Neural progenitor cell (in vitro differentiated cells): ENCODE data around the gene SDHAF2. TPM values are rescaled to one million over a fixed set of nuclear protein-coding genes. Genes with fewer than 3 reads are reported as not detected.

Experiments
- DNase-seq: peaks from one replicate; pipeline ENCODE4 v3.0.0-alpha.2; 2016; ENCODE audit warnings: low spot score
- H2AFZ ChIP-seq: fragments of 200-600 bp; sonication (generic); replicated peaks from 2 replicates; pipeline ENCODE4 v1.6.1; 2016; ENCODE audit warnings: antibody characterized with exemption
- H3F3A ChIP-seq: fragments of 200-600 bp; sonication (generic); 2 replicates; pipeline ENCODE4 v1.6.1; 2016; ENCODE audit warnings: antibody characterized with exemption, low read depth
- H3K27ac ChIP-seq: fragments of 200-600 bp; sonication (generic); 2 replicates; pipeline ENCODE4 v1.5.1; 2016; ENCODE audit warnings: mild to moderate bottlenecking
- H3K27me3 ChIP-seq: fragments of 200-600 bp; sonication (generic); 2 replicates; pipeline ENCODE4 v1.6.1; 2016; ENCODE audit warnings: mild to moderate bottlenecking, moderate library complexity
- H3K36me3 ChIP-seq: fragments of 200-600 bp; sonication (generic); 2 replicates; pipeline ENCODE4 v1.5.1; 2016
- H3K4me1 ChIP-seq: fragments of 200-600 bp; sonication (generic); 2 replicates; pipeline ENCODE4 v1.6.1; 2016; ENCODE audit warnings: mixed run types
- H3K4me2 ChIP-seq: fragments of 200-600 bp; sonication (generic); 2 replicates; pipeline ENCODE4 v1.6.1; 2016
- H3K4me3 ChIP-seq: fragments of 200-600 bp; sonication (generic); 2 replicates; pipeline ENCODE4 v1.5.1; 2016
- H3K79me2 ChIP-seq: fragments of 200-600 bp; sonication (generic); 2 replicates; pipeline ENCODE4 v1.6.1; 2016; ENCODE audit warnings: low read depth
- H3K9ac ChIP-seq: fragments of 200-600 bp; sonication (generic); 2 replicates; pipeline ENCODE4 v1.6.1; 2016
- H3K9me3 ChIP-seq: fragments of 200-600 bp; sonication (generic); 2 replicates; pipeline ENCODE4 v1.5.1; 2016; ENCODE audit warnings: low read depth
- H4K20me1 ChIP-seq: fragments of 200-600 bp; sonication (generic); 2 replicates; pipeline ENCODE4 v1.6.1; 2016; ENCODE audit warnings: low read depth
- H3K27ac Mint-ChIP-seq: 3 replicates; pipeline ENCODE4 v1.8.0; 2021; ENCODE audit warnings: mixed read lengths
- H3K27me3 Mint-ChIP-seq: 2 replicates; pipeline ENCODE4 v1.8.0; 2022; ENCODE audit warnings: low read depth, mild to moderate bottlenecking, inconsistent platforms, moderate library complexity, mixed read lengths; ENCODE audit not compliant: insufficient read depth
- H3K36me3 Mint-ChIP-seq: 3 replicates; pipeline ENCODE4 v1.8.0; 2021; ENCODE audit warnings: mixed read lengths
- H3K4me1 Mint-ChIP-seq: 3 replicates; pipeline ENCODE4 v1.8.0; 2021; ENCODE audit warnings: mixed read lengths
- H3K4me3 Mint-ChIP-seq: 3 replicates; pipeline ENCODE4 v1.8.0; 2021; ENCODE audit warnings: mild to moderate bottlenecking, moderate library complexity, mixed read lengths
- H3K9me3 Mint-ChIP-seq: 3 replicates; pipeline ENCODE4 v1.8.0; 2020; ENCODE audit warnings: mixed read lengths
- EZH2 ChIP-seq: fragments of 200-600 bp; sonication (generic); IDR thresholded peaks from 2 replicates; pipeline ENCODE4 v1.6.1; 2017; ENCODE audit warnings: antibody characterized with exemption, mild to moderate bottlenecking, moderate library complexity
- EZH2phosphoT487 ChIP-seq: fragments of 200-600 bp; sonication (generic); IDR thresholded peaks from 2 replicates; pipeline ENCODE4 v1.6.1; 2017; ENCODE audit warnings: antibody characterized with exemption
- total RNA-seq: library from RNA; depleted of rRNA; stranded (reverse); fragments of >200 nt; gene quantifications from 2 replicates; pipeline ENCODE4 v1.2.3, GENCODE V29; 2015; ENCODE audit warnings: low replicate concordance
- TF ChIP-seq, protein P1 (sequence below): fragments of 200-600 bp; sonication (generic); IDR thresholded peaks from 2 replicates; pipeline ENCODE4 v1.5.1; 2017; ENCODE audit warnings: antibody characterized with exemption, mild to moderate bottlenecking

The SDHAF2 gene
- total RNA-seq, 1 donor from 2014 or later, result 27.4 TPM

DNA sequence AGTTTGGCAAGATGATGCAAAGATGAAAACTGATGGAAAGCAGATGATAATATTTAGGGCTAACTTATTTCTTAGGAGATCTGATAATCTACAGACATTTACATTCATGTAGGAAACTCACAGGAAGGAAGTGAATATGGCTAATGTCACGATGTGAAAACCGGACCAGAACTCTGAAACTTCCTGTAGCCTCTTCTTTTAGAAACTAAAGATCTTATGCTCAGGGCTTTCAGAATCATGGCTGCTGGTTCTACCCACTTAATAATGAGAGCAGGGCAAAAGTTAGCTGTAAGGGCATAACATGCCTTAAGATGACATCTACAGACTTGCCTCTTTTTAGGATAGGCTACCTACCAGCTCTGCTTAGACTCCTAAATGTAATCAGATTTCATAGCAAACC lies 15.4 kb upstream of the SDHAF2 start:
- Histone ChIP-seq H3K9ac (no peak overlapping the region), H4K20me1 (peaks cover 33% of the 10 kb centered on the region)
- H3K27ac Mint-ChIP-seq, result no peak overlapping the region

DNA sequence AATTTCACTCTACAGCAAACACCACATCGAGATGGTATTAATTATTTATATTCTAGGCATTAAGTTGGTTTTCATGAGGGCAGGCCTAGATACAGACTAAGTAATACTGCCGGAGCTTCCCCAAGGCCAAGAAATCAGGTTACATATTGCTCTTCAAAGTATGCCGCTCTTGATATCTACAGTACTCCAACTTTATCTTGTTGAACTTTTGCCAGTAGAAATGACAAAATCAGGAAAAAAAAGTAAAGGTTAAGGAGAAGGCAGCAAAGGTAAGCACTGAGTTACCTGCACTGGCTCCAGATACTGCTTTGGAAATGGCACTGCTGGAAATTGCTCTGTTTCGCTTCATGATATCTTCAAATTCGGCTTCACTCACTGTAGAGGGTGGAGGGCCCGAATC lies 14.5 kb upstream of the SDHAF2 start:
- H3K27me3 ChIP-seq, result no peaks in the 10 kb centered on the region
- no peak overlapping the region for H3K27ac ChIP-seq
- peaks cover 51% of the 10 kb centered on the region for H3K36me3 Mint-ChIP-seq
- H3K9me3 Mint-ChIP-seq, result no peaks in the 10 kb centered on the region
- H3K9ac ChIP-seq, result no peak overlapping the region
- peaks cover 47% of the 10 kb centered on the region for H3K36me3 ChIP-seq
- peaks cover 5% of the 10 kb centered on the region for H3K27me3 Mint-ChIP-seq
- no peak overlapping the region for H3K4me3 Mint-ChIP-seq
- no peaks in the 10 kb centered on the region for H3K4me1 Mint-ChIP-seq
- peaks cover 45% of the 10 kb centered on the region for H3K79me2 ChIP-seq
- no peak for TF ChIP-seq EZH2
- TF ChIP-seq, protein P1, sequence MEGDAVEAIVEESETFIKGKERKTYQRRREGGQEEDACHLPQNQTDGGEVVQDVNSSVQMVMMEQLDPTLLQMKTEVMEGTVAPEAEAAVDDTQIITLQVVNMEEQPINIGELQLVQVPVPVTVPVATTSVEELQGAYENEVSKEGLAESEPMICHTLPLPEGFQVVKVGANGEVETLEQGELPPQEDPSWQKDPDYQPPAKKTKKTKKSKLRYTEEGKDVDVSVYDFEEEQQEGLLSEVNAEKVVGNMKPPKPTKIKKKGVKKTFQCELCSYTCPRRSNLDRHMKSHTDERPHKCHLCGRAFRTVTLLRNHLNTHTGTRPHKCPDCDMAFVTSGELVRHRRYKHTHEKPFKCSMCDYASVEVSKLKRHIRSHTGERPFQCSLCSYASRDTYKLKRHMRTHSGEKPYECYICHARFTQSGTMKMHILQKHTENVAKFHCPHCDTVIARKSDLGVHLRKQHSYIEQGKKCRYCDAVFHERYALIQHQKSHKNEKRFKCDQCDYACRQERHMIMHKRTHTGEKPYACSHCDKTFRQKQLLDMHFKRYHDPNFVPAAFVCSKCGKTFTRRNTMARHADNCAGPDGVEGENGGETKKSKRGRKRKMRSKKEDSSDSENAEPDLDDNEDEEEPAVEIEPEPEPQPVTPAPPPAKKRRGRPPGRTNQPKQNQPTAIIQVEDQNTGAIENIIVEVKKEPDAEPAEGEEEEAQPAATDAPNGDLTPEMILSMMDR, result no peak
- no peak for TF ChIP-seq EZH2phosphoT487
- no peaks in the 10 kb centered on the region for H3K9me3 ChIP-seq
- no peak for DNase-seq
- H3K4me1 ChIP-seq, result no peaks in the 10 kb centered on the region
- H2AFZ ChIP-seq, result no peak overlapping the region
- H3K27ac Mint-ChIP-seq, result no peak overlapping the region
- no peak overlapping the region for H3K4me3 ChIP-seq
- H3K4me2 ChIP-seq, result no peak overlapping the region
- peaks cover 17% of the 10 kb centered on the region for H3F3A ChIP-seq
- H4K20me1 ChIP-seq, result peaks cover 42% of the 10 kb centered on the region

More for the DNA sequence above, 15.4 kb upstream of the SDHAF2 start:
- no peak overlapping the region for H2AFZ ChIP-seq
- no peaks in the 10 kb centered on the region for H3K27me3 ChIP-seq
- DNase-seq, result no peak
- Mint-ChIP-seq H3K4me1 (no peaks in the 10 kb centered on the region), H3K4me3 (no peak overlapping the region), H3K27me3 (peaks cover 3% of the 10 kb centered on the region), H3K9me3 (no peaks in the 10 kb centered on the region), H3K36me3 (peaks cover 44% of the 10 kb centered on the region)
- peaks cover 17% of the 10 kb centered on the region for H3F3A ChIP-seq
- no peak overlapping the region for H3K27ac ChIP-seq
- no peaks in the 10 kb centered on the region for H3K4me1 ChIP-seq
- no peak overlapping the region for H3K4me2 ChIP-seq
- no peaks in the 10 kb centered on the region for H3K9me3 ChIP-seq
- H3K4me3 ChIP-seq, result no peak overlapping the region
- TF ChIP-seq, protein P1, result no peak
- TF ChIP-seq EZH2phosphoT487 (no peak), EZH2 (no peak)
- H3K36me3 ChIP-seq, result peaks cover 50% of the 10 kb centered on the region
- H3K79me2 ChIP-seq, result peaks cover 37% of the 10 kb centered on the region

DNA sequence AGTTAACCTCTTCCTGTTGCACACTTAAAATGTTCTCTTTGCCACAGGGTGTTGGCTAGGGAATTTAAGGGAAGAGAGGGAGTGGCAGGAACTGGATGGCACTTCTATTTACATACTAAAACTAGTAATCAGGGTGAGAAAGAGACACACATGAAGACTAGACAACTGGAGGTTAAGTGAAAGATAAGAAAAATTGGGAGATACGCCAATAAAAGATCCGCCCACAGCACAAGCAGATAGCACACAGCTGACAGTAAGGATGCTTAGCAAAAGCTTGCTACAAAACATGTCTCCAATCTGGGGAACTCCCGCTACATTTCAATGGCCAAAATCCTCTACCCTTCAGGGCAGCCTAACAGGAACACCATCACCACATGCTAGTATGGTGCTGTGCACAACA lies 13.0 kb upstream of the SDHAF2 start:
- no peak overlapping the region for H3K27ac Mint-ChIP-seq
- Histone ChIP-seq H2AFZ (no peak overlapping the region), H3K27me3 (no peaks in the 10 kb centered on the region), H3K4me2 (no peak overlapping the region), H3K79me2 (peaks cover 61% of the 10 kb centered on the region), H3K4me3 (no peak overlapping the region), H3K36me3 (peaks cover 41% of the 10 kb centered on the region), H3K9ac (no peak overlapping the region), H3K27ac (no peak overlapping the region), H3K9me3 (no peaks in the 10 kb centered on the region), H3K4me1 (no peaks in the 10 kb centered on the region), H4K20me1 (peaks cover 57% of the 10 kb centered on the region), H3F3A (peaks cover 8% of the 10 kb centered on the region)
- no peak overlapping the region for H3K4me3 Mint-ChIP-seq
- no peak for DNase-seq
- TF ChIP-seq EZH2, result no peak
- no peak for TF ChIP-seq EZH2phosphoT487
- TF ChIP-seq, protein P1, result no peak
- H3K36me3 Mint-ChIP-seq, result peaks cover 49% of the 10 kb centered on the region
- no peaks in the 10 kb centered on the region for H3K9me3 Mint-ChIP-seq
- H3K4me1 Mint-ChIP-seq, result no peaks in the 10 kb centered on the region
- peaks cover 2% of the 10 kb centered on the region for H3K27me3 Mint-ChIP-seq
